ENCODE data around the gene ISG20L2.
A peak's percentile ranks its signal among the peaks of the same experiment; 100 is the strongest.

ISG20L2 gene

DNA sequence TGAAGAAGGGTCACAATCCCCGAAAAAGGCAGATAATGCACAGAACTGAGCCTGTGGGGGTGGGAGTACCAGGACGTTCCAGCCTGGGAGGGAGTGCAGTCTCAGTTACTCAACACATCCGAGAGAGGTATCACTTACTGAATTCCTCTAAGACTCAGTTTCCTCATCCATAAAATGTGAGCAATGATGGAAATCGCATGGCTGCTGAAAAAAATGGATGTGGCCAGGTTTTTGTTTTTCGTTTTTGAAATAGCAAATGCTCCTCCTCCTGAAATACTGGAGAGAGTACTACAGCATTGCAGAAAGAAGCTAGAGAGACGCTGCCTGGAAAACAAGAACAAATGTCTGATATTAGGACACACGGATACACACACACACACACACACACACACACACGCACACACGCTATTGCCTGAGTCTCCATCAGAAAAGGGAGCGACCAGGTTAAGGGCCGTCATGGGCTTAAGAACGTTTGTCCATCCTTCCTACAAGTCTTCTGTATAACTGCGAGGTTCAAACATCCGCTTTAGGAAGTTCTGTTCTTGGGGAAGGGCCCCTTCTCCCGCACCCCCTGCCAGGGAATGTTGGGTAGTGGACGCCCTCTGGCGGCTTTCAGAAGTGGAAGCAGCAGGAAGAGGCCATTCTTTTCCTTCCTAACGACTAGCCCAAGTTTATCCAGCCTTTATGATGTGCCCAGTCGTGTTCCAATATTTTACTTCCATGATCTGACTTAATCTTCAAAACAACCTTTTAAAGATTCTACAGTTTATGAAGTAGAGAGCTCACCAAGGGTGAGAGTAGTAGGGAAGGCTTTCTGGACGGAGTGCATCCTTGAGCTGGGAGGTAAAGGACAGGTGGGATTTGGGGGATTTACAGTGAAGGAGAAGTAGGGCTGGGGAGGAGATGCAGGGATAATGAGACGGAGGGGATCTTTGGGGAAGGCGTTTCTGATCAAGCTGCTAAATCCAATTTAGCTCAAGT, 50.7 kb downstream of the ISG20L2 start:
- TF ChIP-seq, protein P1, sequence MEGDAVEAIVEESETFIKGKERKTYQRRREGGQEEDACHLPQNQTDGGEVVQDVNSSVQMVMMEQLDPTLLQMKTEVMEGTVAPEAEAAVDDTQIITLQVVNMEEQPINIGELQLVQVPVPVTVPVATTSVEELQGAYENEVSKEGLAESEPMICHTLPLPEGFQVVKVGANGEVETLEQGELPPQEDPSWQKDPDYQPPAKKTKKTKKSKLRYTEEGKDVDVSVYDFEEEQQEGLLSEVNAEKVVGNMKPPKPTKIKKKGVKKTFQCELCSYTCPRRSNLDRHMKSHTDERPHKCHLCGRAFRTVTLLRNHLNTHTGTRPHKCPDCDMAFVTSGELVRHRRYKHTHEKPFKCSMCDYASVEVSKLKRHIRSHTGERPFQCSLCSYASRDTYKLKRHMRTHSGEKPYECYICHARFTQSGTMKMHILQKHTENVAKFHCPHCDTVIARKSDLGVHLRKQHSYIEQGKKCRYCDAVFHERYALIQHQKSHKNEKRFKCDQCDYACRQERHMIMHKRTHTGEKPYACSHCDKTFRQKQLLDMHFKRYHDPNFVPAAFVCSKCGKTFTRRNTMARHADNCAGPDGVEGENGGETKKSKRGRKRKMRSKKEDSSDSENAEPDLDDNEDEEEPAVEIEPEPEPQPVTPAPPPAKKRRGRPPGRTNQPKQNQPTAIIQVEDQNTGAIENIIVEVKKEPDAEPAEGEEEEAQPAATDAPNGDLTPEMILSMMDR (IDR thresholded peaks at IDR 0.05; ENCODE audit: low read depth, low read length): peak; percentile 80
- TF ChIP-seq MYC (IDR thresholded peaks at IDR 0.05; ENCODE audit: low read depth, low read length) (no peak), POLR2A (IDR thresholded peaks at IDR 0.05; ENCODE audit: extremely low read depth, insufficient read length) (no peak)
- TF ChIP-seq, protein P2, sequence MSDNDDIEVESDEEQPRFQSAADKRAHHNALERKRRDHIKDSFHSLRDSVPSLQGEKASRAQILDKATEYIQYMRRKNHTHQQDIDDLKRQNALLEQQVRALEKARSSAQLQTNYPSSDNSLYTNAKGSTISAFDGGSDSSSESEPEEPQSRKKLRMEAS (IDR thresholded peaks at IDR 0.05; ENCODE audit: low read depth, low read length): no peak
- peak; percentile 68 for DNase-seq (ENCODE audit: low read depth)
- H3K4me3 ChIP-seq (ENCODE audit: low read depth, low read length): no peak overlapping the region

DNA sequence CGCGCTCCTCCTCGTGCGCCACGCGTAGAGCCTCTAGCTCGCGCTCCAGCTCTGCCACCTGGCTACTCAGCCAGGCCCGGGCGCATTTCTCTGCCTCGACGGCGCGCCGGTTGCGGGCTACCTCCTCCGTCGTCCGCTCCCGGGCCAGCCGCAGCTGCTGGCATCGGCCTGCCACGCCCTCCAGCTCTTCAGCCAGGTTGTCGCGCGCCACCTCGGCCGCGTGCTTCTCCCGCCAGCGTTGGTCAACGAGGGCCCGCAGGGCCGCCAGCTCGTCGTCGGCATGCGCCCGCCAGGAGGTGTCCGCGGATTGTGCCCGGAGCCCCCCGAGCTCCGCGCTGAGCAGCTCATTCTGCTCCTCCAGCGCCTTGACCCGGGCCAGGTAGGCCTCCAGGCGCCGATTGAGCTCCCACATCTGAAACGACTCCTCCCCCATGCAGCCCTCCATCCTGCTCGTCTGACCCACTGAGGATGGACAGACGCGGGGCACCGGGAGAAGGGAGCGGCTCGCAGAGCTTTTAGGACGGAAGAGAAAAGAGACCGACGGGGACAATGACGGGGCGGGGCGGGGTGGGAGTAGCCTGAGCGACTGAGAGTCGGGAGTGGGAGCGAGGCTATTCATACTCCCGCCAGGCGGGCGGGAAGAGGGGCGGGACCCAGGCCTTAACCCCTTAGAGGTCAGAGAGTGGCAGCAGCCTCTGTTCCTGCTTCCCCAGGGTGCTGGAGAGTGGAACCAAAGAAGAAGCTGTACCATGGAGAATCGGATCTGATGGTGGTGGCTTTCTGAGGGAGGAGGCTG, 51.5 kb downstream of the ISG20L2 start, which contains the start of gene NES:
Gene NES (minus strand): TSS at position 588 of the 796 bp plus-strand sequence. CDS start 143 bp downstream, at position 445.
- no peak for DNase-seq (ENCODE audit: low read depth)
- TF ChIP-seq, protein P1 (IDR thresholded peaks at IDR 0.05; ENCODE audit: low read depth, low read length): no peak
- TF ChIP-seq MYC (IDR thresholded peaks at IDR 0.05; ENCODE audit: low read depth, low read length) (no peak), POLR2A (IDR thresholded peaks at IDR 0.05; ENCODE audit: extremely low read depth, insufficient read length) (no peak)
- TF ChIP-seq, protein P2 (IDR thresholded peaks at IDR 0.05; ENCODE audit: low read depth, low read length): no peak
- H3K4me3 ChIP-seq (ENCODE audit: low read depth, low read length): no peak within 1 kb of the TSS

DNA sequence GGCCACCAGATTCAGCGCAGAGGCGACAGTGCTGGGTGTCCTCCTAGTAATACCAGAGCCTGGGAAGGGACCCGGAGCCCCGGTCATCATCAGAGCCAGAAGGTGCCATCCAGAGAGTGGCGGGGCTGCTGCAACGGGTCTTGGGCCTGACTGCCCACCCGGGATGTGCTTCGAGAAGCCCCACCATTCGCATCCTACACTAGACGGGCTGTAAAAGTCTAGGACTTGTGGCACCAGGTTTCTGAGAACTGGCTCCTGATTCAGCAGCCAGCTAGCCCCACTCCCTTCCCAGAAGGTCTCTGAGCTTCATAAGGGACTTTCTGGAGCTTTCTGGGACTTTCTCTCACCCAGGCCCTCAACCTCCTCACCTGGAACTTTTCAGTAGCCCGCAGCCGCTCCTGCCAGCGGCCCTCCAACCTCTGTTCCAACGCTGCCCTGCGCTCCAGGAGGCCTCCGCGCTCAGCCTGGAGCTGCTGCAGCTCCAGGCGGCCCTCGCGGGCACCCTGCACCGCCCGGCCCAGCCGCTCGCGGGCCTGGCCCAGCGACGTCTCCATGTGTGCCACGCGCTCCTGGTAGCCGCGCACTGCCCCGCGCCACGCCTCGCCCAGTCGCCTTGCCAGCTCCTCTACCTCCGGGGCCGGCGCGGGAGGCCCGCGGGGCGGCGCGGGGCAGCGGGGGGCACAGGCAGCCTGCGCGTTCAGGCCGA, 52.3 kb downstream of the ISG20L2 start:
- TF ChIP-seq MYC (IDR thresholded peaks at IDR 0.05; ENCODE audit: low read depth, low read length): no peak
- TF ChIP-seq POLR2A (IDR thresholded peaks at IDR 0.05; ENCODE audit: extremely low read depth, insufficient read length): no peak
- TF ChIP-seq, protein P2 (IDR thresholded peaks at IDR 0.05; ENCODE audit: low read depth, low read length): no peak
- TF ChIP-seq, protein P1 (IDR thresholded peaks at IDR 0.05; ENCODE audit: low read depth, low read length): no peak
- DNase-seq (ENCODE audit: low read depth): no peak
- no peak overlapping the region for H3K4me3 ChIP-seq (ENCODE audit: low read depth, low read length)

DNA sequence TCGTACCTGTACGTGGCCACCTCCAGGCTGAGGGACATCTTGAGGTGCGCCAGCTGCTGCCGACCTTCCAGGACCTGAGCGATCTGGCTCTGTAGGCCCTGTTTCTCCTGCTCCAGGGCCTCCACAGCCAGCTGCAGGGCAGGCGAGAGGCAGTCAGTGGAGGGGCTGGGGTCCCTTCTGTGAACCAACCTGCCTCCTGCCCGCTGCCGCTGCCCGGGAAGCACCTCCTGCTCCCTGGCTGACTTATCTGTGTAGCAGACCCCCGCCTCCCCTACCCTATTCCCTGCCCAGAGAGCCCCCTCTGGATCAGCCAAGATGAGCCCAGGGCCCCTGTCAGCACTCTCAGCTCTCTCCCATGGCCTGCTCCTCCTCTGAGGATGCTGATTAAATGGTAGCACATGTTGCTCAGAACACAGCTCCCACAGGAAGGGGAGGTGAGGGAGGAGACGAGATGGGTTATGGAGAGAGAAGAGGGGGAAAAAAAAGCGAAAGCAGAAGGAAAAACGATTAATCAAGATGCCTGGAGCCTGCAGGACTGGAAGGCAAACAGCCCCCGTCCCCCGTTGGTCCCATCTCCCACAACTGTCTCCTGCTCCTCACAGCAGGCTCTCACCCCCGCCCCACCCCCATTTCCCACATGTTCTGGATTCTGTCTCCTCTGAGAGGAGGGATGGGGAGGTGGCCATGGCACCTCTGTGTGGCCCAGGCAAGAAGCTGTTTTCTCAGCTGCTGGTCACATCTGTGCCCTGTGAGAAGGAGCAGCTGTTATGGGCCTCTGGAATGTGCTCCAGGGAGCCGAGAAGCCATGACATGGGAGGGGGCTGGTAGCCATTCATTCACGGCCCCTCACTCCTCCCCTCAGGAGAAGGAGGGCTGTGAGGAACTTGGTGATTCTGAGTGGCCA, 53.1 kb downstream of the ISG20L2 start:
- TF ChIP-seq, protein P1 (IDR thresholded peaks at IDR 0.05; ENCODE audit: low read depth, low read length): no peak
- TF ChIP-seq, protein P2 (IDR thresholded peaks at IDR 0.05; ENCODE audit: low read depth, low read length): no peak
- TF ChIP-seq POLR2A (IDR thresholded peaks at IDR 0.05; ENCODE audit: extremely low read depth, insufficient read length) (no peak), MYC (IDR thresholded peaks at IDR 0.05; ENCODE audit: low read depth, low read length) (no peak)
- no peak overlapping the region for H3K4me3 ChIP-seq (ENCODE audit: low read depth, low read length)
- no peak for DNase-seq (ENCODE audit: low read depth)
